DOHH2 (cell line): ENCODE results near the gene NEU4.
A peak's percentile ranks its signal among the peaks of the same experiment; 100 is the strongest.

Experiments used
- H3F3A ChIP-seq: fragments of 200-600 bp; sonication (generic), shearing (Covaris generic); 2 replicates; pipeline ENCODE4 v1.6.0; 2016; ENCODE audit warnings: antibody characterized with exemption, mild to moderate bottlenecking; ENCODE audit not compliant: control insufficient read depth, insufficient read depth
- H3K27ac ChIP-seq: fragments of 200-600 bp; sonication (generic); 2 replicates; pipeline ENCODE4 v1.5.1; 2014; ENCODE audit warnings: low read depth, mild to moderate bottlenecking, low read length, moderate library complexity
- H3K27me3 ChIP-seq: fragments of 200-600 bp; sonication (generic); 2 replicates; pipeline ENCODE4 v1.6.1; 2014; ENCODE audit warnings: mild to moderate bottlenecking, low read length, mixed read lengths; ENCODE audit not compliant: control insufficient read depth
- H3K36me3 ChIP-seq: fragments of 200-600 bp; sonication (generic); 2 replicates; pipeline ENCODE4 v1.6.1; 2014; ENCODE audit warnings: mild to moderate bottlenecking, low read length, moderate library complexity, mixed read lengths; ENCODE audit not compliant: control insufficient read depth
- H3K4me1 ChIP-seq: fragments of 200-600 bp; sonication (generic); 2 replicates; pipeline ENCODE4 v1.6.1; 2014; ENCODE audit warnings: mild to moderate bottlenecking, low read length, mixed read lengths; ENCODE audit not compliant: control insufficient read depth
- H3K4me2 ChIP-seq: fragments of 200-600 bp; sonication (generic); 2 replicates; pipeline ENCODE4 v1.6.0; 2014; ENCODE audit warnings: mild to moderate bottlenecking, low read length, moderate library complexity
- H3K4me3 ChIP-seq: fragments of 200-600 bp; sonication (generic); 2 replicates; pipeline ENCODE4 v1.5.1; 2014; ENCODE audit warnings: mild to moderate bottlenecking, low read length, mixed read lengths
- H3K79me2 ChIP-seq: fragments of 200-600 bp; sonication (generic); 2 replicates; pipeline ENCODE4 v1.6.1; 2014; ENCODE audit warnings: mild to moderate bottlenecking, low read length, mixed read lengths; ENCODE audit not compliant: control insufficient read depth
- H3K9me2 ChIP-seq: fragments of 200-600 bp; sonication (generic); replicated peaks from 2 replicates; pipeline ENCODE4 v1.6.1; 2014; ENCODE audit warnings: mild to moderate bottlenecking, low read length, mixed read lengths; ENCODE audit not compliant: control insufficient read depth
- H3K9me3 ChIP-seq: fragments of 200-600 bp; sonication (generic); 2 replicates; pipeline ENCODE4 v1.6.1; 2014; ENCODE audit warnings: antibody characterized with exemption, low read length, mixed read lengths; ENCODE audit not compliant: control insufficient read depth, insufficient read depth
- H4K20me1 ChIP-seq: fragments of 200-600 bp; sonication (generic); 2 replicates; pipeline ENCODE4 v1.6.0; 2014; ENCODE audit warnings: low read depth, mild to moderate bottlenecking, antibody characterized with exemption, low read length, moderate library complexity; ENCODE audit not compliant: control insufficient read depth, insufficient read depth
- EZH2phosphoT487 ChIP-seq: fragments of 200-600 bp; sonication (generic); IDR thresholded peaks from 2 replicates; pipeline ENCODE4 v1.6.1; 2017; ENCODE audit warnings: borderline replicate concordance, mild to moderate bottlenecking, antibody characterized with exemption, low read length, moderate library complexity, mixed read lengths
- TF ChIP-seq, protein P1 (sequence below): fragments of 200-600 bp; sonication (generic); IDR thresholded peaks from one replicate; pipeline ENCODE4 v1.5.1; 2014; ENCODE audit warnings: antibody characterized with exemption, mild to moderate bottlenecking, low read depth, low read length; ENCODE audit not compliant: poor library complexity, severe bottlenecking

Gene NEU4

DNA sequence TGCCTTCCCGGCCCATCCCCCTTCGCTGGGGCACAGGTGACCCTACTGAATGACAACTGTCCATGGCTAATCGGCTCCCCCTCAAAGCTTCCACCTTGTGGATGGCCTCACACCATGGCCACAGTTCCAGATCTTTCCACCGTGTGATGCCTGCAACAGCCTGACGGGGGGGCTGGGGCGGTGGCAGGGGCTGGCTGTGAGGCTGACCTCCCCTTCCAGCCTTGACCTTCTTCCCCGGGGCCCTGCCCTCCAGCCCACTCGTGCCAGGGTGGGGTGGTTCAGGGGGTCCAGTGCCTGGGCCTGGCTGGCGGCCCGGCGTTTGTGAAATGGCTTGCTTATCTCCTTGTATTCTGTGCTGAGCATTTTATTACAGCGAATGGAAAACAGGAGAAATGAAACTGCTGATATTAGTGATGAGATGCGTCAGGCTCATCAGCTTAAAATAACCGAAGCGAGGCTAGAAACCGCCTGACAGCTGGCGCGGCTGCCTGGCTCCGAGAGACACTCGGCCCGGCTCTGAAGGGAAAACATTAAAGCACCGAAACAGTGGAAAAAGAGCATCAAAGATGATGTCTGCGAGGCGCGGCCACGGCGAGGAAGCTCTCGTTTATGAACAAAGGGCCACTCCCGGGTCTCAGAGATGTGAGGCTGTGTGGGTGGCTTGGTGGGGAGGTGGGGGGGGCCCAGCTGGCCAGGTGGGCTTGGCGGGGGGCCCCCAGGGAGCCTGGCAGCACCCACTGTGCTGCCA is 50.6 kb downstream of the NEU4 start:
- TF ChIP-seq, protein P1, sequence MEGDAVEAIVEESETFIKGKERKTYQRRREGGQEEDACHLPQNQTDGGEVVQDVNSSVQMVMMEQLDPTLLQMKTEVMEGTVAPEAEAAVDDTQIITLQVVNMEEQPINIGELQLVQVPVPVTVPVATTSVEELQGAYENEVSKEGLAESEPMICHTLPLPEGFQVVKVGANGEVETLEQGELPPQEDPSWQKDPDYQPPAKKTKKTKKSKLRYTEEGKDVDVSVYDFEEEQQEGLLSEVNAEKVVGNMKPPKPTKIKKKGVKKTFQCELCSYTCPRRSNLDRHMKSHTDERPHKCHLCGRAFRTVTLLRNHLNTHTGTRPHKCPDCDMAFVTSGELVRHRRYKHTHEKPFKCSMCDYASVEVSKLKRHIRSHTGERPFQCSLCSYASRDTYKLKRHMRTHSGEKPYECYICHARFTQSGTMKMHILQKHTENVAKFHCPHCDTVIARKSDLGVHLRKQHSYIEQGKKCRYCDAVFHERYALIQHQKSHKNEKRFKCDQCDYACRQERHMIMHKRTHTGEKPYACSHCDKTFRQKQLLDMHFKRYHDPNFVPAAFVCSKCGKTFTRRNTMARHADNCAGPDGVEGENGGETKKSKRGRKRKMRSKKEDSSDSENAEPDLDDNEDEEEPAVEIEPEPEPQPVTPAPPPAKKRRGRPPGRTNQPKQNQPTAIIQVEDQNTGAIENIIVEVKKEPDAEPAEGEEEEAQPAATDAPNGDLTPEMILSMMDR: peak; percentile 41
- TF ChIP-seq EZH2phosphoT487: no peak
- Histone ChIP-seq H3K27ac (peak overlapping the region; percentile 28), H4K20me1 (no peaks in the 10 kb centered on the region), H3K9me2 (no peaks in the 10 kb centered on the region), H3K4me2 (peak overlapping the region; percentile 61), H3K27me3 (peaks cover 6% of the 10 kb centered on the region; the same call in 1 of the 2 replicates), H3K36me3 (no peaks in the 10 kb centered on the region), H3K4me3 (peak overlapping the region; percentile 40), H3K79me2 (no peaks in the 10 kb centered on the region), H3K4me1 (peaks cover 25% of the 10 kb centered on the region), H3F3A (peaks cover 2% of the 10 kb centered on the region), H3K9me3 (peaks cover 6% of the 10 kb centered on the region; the same call in 1 of the 2 replicates)

DNA sequence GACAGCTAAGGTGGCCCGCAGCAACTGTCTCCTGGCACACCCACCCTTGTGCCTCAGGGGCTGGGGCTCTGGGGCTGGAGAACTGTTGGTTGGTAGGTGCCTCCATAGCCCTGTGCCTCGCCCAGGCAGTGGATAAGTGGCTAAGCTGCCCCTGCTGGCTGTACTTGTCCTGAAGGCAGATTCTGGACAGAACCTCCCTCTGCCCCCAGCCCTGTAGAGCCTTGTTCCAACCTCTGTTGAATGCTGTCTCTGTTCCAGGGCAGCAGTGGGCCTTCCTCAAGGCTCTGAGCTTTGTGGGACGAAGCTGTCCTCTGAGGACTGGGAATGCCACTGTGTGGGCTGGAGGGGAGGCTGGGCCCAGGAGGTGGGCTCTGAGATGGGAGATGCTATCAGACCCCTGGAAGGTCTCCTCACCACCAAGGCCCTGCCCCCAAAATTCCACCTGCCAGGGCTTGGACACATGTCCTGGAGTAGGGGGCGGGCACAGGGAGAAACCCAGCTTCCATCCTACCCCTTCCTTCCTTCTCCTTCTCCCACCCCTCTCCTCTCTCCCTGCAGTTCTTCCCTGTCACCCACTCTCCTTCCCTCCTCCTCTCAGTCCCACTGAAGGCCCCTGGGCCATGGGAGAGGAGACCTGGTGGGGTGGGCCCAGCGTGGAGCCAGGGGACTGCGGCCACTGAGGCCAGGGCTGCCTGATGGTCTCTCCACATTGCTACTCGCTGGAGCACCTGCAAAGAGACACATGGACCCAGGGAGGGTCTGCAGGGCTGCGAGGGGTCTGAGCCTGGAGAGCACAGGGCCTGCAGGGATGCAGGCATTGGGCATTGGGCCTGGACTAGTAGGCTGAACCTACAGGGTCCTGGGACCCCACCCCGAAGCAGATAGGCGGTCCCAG is 51.4 kb downstream of the NEU4 start:
- Histone ChIP-seq H3K79me2 (no peaks in the 10 kb centered on the region), H3K4me1 (peaks cover 25% of the 10 kb centered on the region), H3F3A (peaks cover 7% of the 10 kb centered on the region), H3K4me3 (peak overlapping the region; percentile 40), H3K4me2 (peak overlapping the region; percentile 61), H3K27me3 (peaks cover 9% of the 10 kb centered on the region; the same call in 1 of the 2 replicates), H3K36me3 (no peaks in the 10 kb centered on the region), H3K9me2 (no peaks in the 10 kb centered on the region), H3K9me3 (peaks cover 12% of the 10 kb centered on the region; the same call in 1 of the 2 replicates), H3K27ac (peak overlapping the region; percentile 28), H4K20me1 (no peaks in the 10 kb centered on the region)
- TF ChIP-seq, protein P1: no peak
- TF ChIP-seq EZH2phosphoT487: no peak

GRCh38 chr2:241861264-241861663 is 52.3 kb downstream of the NEU4 start:
- Histone ChIP-seq H3K4me1 (peaks cover 25% of the 10 kb centered on the region), H3K9me3 (peaks cover 12% of the 10 kb centered on the region; the same call in 1 of the 2 replicates), H3F3A (peaks cover 8% of the 10 kb centered on the region), H3K27ac (no peak overlapping the region), H4K20me1 (no peaks in the 10 kb centered on the region), H3K36me3 (no peaks in the 10 kb centered on the region), H3K4me2 (no peak overlapping the region), H3K9me2 (no peaks in the 10 kb centered on the region), H3K4me3 (no peak overlapping the region), H3K79me2 (no peaks in the 10 kb centered on the region), H3K27me3 (peaks cover 9% of the 10 kb centered on the region; the same call in 1 of the 2 replicates)
- TF ChIP-seq, protein P1: no peak
- no peak for TF ChIP-seq EZH2phosphoT487
